GM21576 (cell line): Measurements from ENCODE around the gene CLEC3B.
"Not testable (repeated sequence)": the region's sequence is repeated elsewhere in the genome, so short reads cannot be mapped to it uniquely, and the experiment has no call there.

Source experiments
- ATAC-seq: cut with Tn5 transposase; IDR thresholded peaks from one replicate; pipeline ENCODE4 v1.9.1; 2021; ENCODE audit warnings: mild to moderate bottlenecking, moderate library complexity; ENCODE audit not compliant: unreplicated experiment

CLEC3B gene

DNA sequence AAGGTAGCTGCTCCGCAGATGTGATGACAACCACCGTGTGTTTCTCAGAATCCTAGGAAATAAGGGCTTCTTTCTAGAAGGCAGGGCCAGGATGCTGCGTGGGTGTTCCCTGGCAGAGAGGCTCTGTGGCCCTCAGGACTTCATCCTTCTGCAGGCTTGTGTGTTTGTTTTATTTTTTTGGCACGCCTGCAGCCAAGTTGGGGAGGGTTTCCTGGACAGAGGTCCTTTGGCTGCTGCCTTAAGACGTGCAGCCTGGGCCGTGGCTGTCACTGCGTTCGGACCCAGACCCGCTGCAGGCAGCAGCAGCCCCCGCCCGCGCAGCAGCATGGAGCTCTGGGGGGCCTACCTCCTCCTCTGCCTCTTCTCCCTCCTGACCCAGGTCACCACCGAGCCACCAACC lies at the start of gene CLEC3B:
TSS of gene CLEC3B (plus strand) at position 266 of the 400 bp plus-strand sequence. CDS start at position 326, 60 bp downstream.
- ATAC-seq, result no peak

GRCh38 chr3:44981220-44981619 lies 44.9 kb upstream of the CLEC3B start:
- ATAC-seq, result no peak

DNA sequence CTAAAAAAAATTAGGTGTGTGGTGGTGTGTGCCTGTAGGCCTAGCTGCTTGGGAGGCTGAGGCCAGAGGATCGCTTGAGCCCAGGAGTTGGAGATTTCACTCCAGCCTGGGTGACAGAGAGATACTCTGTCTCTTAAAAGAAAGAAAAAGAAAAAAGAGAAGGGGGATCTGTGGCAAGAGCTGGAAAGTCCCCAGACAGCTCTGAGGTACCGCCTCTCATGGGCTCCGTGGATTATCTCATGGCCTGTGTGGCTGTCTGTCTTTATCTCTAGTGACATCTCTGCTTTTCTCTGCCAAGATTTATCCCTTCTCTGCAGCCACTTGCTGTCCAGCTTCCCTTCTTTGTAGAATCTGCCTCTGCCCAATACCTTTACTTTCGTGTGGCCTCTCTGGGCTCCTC lies 44.4 kb upstream of the CLEC3B start:
- ATAC-seq, result no peak

- no peak for ATAC-seq
Measured at GRCh38 chr3:44982817-44983216, 43.3 kb upstream of the CLEC3B start.

GRCh38 chr3:44983484-44983941 lies 42.6 kb upstream of the CLEC3B start:
- ATAC-seq, result no peak

GRCh38 chr3:44984335-44984734 lies 41.8 kb upstream of the CLEC3B start:
- no peak for ATAC-seq

DNA sequence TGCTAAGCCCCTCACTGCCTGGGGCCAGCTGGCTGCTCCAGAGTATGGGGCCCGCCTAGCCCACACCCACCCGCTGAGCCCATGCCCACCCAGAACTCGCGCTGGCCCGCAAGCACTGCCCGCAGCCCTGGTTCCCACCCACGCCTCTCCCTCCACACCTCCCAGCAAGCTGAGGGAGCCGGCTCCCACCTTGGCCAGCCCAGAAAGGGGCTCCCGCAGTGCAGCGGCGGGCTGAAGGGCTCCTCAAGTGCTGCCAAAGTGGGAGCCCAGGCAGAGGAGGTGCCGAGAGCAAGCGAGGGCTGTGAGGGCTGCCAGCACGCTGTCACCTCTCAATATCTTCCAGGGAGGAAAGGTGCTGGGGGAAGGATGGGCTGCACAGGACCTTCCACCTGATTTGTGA lies 39.8 kb upstream of the CLEC3B start:
- ATAC-seq, result not testable (repeated sequence)

DNA sequence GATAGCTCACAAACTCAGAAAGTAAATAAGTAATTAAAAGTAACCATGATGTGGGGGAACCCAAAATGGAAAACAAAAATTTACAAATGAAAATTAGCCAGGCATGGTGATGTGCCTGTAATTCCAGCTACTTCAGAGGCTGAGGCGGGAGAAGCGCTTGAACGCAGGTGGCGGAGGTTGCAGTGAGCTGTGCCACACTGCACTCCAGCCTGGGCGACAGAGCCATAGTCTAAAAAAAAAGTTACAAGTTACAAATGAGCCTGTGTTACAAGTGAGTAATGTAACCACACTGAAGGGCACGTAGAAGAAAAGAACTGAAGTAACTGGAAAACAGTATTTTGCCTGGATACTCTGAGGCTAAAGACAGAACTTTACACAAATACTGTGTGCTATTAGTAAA lies 38.8 kb upstream of the CLEC3B start:
- no peak for ATAC-seq

- no peak for ATAC-seq
Measured at GRCh38 chr3:44988073-44988472, 38.0 kb upstream of the CLEC3B start.

DNA sequence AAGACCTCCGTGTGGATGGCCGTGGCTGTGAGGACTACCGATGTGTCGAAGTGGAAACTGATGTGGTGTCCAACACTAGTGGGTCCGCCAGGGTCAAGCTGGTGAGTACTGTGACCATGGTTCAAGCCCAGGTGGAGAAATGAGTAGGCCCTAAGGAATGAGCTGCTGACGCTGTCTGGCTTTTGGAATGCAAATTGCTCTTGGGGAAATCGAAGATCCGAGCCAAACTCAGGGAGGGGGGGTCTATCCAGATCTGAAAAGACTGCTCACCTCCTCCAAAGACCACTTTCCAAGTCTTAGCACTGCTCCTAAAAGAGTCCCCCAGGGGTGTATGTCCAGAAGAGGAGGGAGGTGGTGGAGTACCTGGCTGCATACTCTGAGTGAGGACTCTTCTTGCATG lies 37.0 kb upstream of the CLEC3B start:
- no peak for ATAC-seq

- no peak for ATAC-seq
Measured at GRCh38 chr3:44989636-44990373, 36.3 kb upstream of the CLEC3B start.

DNA sequence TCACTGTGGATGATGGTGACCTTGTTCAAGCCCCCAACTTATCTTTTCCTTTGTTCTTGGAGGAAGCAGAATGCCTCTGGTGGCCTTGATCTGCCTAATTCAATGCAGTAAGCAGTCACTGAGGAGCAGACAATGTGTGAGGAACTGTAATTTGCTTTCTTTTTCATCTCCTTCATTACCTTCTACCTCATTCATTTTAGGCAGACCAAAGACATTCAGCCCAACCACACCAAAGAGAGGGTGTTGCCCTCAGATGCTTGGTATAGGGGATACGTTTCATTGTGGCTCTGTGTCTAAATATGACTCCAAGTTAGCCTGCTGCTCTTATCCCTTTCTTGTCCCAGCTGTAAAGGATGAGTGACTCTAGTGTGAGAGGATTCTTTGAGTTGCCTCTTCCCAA lies 34.8 kb upstream of the CLEC3B start:
- no peak for ATAC-seq

- no peak for ATAC-seq
Measured at GRCh38 chr3:44992555-44993470, 33.3 kb upstream of the CLEC3B start.

GRCh38 chr3:44993471-44994205 lies 32.5 kb upstream of the CLEC3B start:
- ATAC-seq, result no peak

DNA sequence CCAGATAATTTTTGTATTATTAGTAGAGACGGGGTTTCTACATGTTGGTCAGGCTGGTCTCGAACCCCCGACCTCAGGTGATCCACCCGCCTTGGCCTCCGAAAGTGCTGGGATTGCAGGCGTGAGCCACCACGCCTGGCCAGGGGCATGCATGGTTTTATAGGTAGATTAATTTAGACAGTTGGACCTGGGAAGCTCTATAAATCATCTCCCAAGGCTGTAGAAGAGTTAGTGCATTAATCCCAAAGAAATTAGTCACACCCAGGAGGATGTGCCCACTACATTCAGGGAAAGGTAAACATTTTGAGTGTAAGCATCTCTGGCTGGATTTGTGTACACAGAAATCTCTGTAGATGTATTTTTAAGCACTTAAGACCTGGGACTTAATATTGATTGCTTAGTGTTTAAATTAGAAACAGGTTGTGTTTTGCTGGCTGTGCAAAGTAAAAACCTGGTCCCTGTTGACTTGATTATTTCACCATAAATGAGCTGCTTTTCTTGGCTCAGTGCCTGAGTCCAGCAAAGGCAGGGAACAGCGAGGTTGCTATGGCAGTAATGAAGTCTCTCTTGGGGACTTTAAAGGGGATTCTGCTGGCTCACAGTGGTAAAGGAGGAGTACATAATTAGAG lies 30.8 kb upstream of the CLEC3B start:
- no peak for ATAC-seq

DNA sequence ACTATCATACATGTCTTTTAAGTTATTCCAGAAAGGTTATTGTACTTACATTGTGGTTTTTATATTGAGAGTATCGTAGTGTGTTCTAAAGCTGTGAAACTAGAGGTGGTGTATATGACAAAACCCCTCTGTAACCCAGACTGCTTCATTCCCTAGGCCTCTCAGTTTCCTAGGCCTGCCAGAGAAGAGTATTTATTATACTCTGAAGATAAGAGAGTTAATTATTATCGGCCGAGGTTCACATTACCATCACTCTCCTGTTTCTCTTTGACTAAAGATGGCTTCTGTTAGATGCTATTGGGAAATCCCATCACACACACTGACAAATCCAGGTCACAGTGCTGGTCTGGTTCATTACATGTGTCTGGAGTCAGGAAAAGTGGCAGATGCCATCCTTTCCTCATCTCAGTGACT lies 29.5 kb upstream of the CLEC3B start:
- no peak for ATAC-seq

DNA sequence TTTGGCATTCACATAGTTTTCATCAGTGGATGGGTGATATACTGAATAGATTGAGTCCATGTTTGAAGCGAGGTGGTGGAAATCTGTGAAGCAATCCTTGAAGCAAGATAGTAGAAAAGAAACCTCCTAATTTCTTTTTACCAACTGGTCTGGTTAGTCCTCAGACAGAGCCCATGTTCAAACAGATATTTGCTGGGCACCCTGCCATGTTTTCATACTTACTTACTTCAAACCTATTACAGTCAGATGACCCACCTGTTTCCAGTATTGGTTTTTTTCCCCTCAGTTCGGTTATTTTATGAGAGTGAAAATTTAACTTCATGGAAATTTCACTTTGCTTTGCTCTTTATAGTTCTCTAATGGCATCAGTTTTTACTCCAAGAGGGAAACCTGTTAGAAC lies 26.3 kb upstream of the CLEC3B start:
- no peak for ATAC-seq

DNA sequence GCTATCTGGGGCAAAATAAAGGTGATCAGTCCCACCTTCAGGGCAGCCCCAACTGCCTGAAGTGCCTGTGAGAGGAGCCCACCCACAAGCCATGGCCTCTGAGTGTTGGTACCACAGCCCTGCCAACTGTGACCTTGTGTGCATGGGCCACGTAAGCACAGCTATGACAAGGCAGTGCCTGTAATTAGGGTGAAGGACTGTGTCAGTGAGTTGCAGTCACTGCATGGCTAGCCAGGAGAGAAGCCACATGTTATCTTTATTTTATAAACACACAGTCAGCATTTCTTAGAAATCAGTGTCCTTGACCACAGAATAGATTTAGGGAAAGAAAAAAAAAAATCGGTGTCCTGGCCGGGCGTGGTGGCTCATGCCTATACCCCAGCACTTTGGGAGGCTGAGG lies 25.3 kb upstream of the CLEC3B start:
- ATAC-seq, result no peak

- ATAC-seq, result no peak
Measured at GRCh38 chr3:45001738-45002137, 24.4 kb upstream of the CLEC3B start.

- no peak for ATAC-seq
Measured at GRCh38 chr3:45002139-45002660, 23.9 kb upstream of the CLEC3B start.

GRCh38 chr3:45002720-45003119 lies 23.4 kb upstream of the CLEC3B start:
- ATAC-seq, result no peak
